HepG2 (cell line): ENCODE measurements around the gene COA5. TPM values are rescaled to one million over a fixed set of nuclear protein-coding genes. Genes with fewer than 3 reads are reported as not detected.

ENCODE experiments used
- ATAC-seq: fragments of 200-7000 bp; cut with Tn5 transposase; 3 replicates; pipeline ENCODE4 v1.9.1; 2020; ENCODE audit warnings: mild to moderate bottlenecking, moderate library complexity
- BruUV-seq: library from RNA; stranded (reverse); fragments of 400-500 nt; replicated peaks from 2 replicates; lab custom pipeline; 2021; lab: Mats Ljungman, UMichigan
- CTCF ChIA-PET: fragments of 300-600 bp; formaldehyde crosslinking; extraction: SDS; loops from one replicate; lab custom pipeline; 2021; ENCODE audit warnings: low total read pairs, inconsistent platforms, low intra/inter-chr PET ratio; lab: Yijun Ruan, JAX
- POLR2A ChIA-PET: fragments of 350-600 bp; sonication (Branson Sonifier 250); formaldehyde crosslinking; loops from one replicate; lab custom pipeline; 2020; ENCODE audit warnings: antibody characterized with exemption, inconsistent platforms; lab: Yijun Ruan, JAX
- DNase-seq: peaks from one replicate; pipeline ENCODE4 v3.0.0-alpha.2; 2015; ENCODE audit warnings: low spot score
- FAIRE-seq: peaks from 3 replicates; lab custom pipeline; 2011; peaks lifted over from hg19 to GRCh38; lab: Jason Lieb, UNC
- H2AFZ ChIP-seq: one replicate; pipeline ENCODE4 v1.6.1; 2011; ENCODE audit warnings: low read length, inconsistent platforms
- H3K27ac ChIP-seq: fragments of 300-600 bp; 3 replicates; pipeline ENCODE4 v1.8.0; 2011; ENCODE audit warnings: mixed run types, mild to moderate bottlenecking, mixed read lengths, low read length, inconsistent platforms; ENCODE audit not compliant: insufficient read depth; ENCODE audit errors: extremely low read length
- H3K27me3 ChIP-seq, 2 experiments: fragments of 200-600 bp in 1 of 2; 2 replicates in 1 of 2; 3 replicates in 1 of 2; pipeline versions ENCODE4 v1.6.0 to v1.8.0; 2011; ENCODE audit warnings: low read length in 2 of 2, mild to moderate bottlenecking in 2 of 2, moderate library complexity in 2 of 2, inconsistent platforms in 1 of 2; ENCODE audit not compliant: insufficient read depth in 2 of 2, control insufficient read depth in 1 of 2
- H3K36me3 ChIP-seq, 2 experiments: fragments of 200-600 bp in 1 of 2; replicated peaks in 1 of 2; 2 replicates in 1 of 2; 3 replicates in 1 of 2; pipeline versions ENCODE4 v1.5.1 to v1.8.0; 2011; ENCODE audit warnings: low read length in 2 of 2, inconsistent platforms in 1 of 2; ENCODE audit not compliant: insufficient read depth in 2 of 2, control insufficient read depth in 1 of 2
- H3K4me1 ChIP-seq: 2 replicates; pipeline ENCODE4 v1.5.1; 2012; ENCODE audit warnings: low read length, inconsistent platforms; ENCODE audit not compliant: insufficient read depth
- H3K4me2 ChIP-seq: 2 replicates; pipeline ENCODE4 v1.6.0; 2011; ENCODE audit warnings: low read depth, low read length, inconsistent platforms
- H3K4me3 ChIP-seq, 3 experiments: fragments of 200-600 bp in 1 of 3; sonication (generic), shearing (Covaris generic) in 1 of 3; replicated peaks in 1 of 3; 2 replicates each; pipeline ENCODE4 v1.5.1; 2011 to 2016; ENCODE audit warnings: low read length in 3 of 3, inconsistent platforms in 2 of 3, low read depth in 2 of 3, mild to moderate bottlenecking in 2 of 3, control low read depth in 1 of 3, mixed read lengths in 1 of 3; ENCODE audit not compliant: insufficient read depth in 1 of 3
- H3K79me2 ChIP-seq: one replicate; pipeline ENCODE4 v1.6.1; 2011; ENCODE audit warnings: low read length, inconsistent platforms; ENCODE audit not compliant: insufficient read depth
- H3K9ac ChIP-seq: 2 replicates; pipeline ENCODE4 v1.6.0; 2011; ENCODE audit warnings: mild to moderate bottlenecking, low read depth, low read length, inconsistent platforms; ENCODE audit not compliant: insufficient read depth
- H3K9me3 ChIP-seq: 2 replicates; pipeline ENCODE4 v1.5.1; 2012; ENCODE audit warnings: mild to moderate bottlenecking, low read length
- H4K20me1 ChIP-seq: 2 replicates; pipeline ENCODE4 v1.6.0; 2011; ENCODE audit warnings: inconsistent platforms, mild to moderate bottlenecking, low read length, moderate library complexity; ENCODE audit not compliant: insufficient read depth
- ATF3 ChIP-seq: sonication (generic); formaldehyde crosslinking; IDR thresholded peaks from 2 replicates; pipeline ENCODE4 v1.4.0; 2020; ENCODE audit warnings: missing genetic modification reagents
- GLI4 ChIP-seq: sonication (generic); formaldehyde crosslinking; IDR thresholded peaks from 2 replicates; pipeline ENCODE4 v1.5.1; 2020; ENCODE audit warnings: missing genetic modification reagents, mild to moderate bottlenecking, moderate library complexity, borderline replicate concordance
- NFE2 ChIP-seq: sonication (generic); formaldehyde crosslinking; IDR thresholded peaks from 2 replicates; pipeline ENCODE4 v1.4.0; 2020; ENCODE audit warnings: missing genetic modification reagents
- PHF5A ChIP-seq: IDR thresholded peaks from one replicate; pipeline ENCODE4 v1.6.1; 2018; ENCODE audit warnings: low read depth, missing genetic modification reagents; ENCODE audit not compliant: unreplicated experiment
- PRDM10 ChIP-seq: sonication (generic); formaldehyde crosslinking; IDR thresholded peaks from 2 replicates; pipeline ENCODE4 v1.4.0; 2020; ENCODE audit warnings: low read depth, missing genetic modification reagents
- REL ChIP-seq: sonication (generic); formaldehyde crosslinking; conservative IDR thresholded peaks from 2 replicates; pipeline ENCODE4 v1.8.0; 2022; ENCODE audit warnings: mild to moderate bottlenecking, missing genetic modification reagents, moderate library complexity
- TMF1 ChIP-seq: sonication (generic); formaldehyde crosslinking; IDR thresholded peaks from 2 replicates; pipeline ENCODE4 v1.8.1; 2022; ENCODE audit warnings: low read depth, missing genetic modification reagents
- WGBS: methylation state at CpG from one replicate; pipeline ENCODE4 v1.1.6; 2017; ENCODE audit warnings: low lambda C conversion rate; 5-methylcytosine and 5-hydroxymethylcytosine counted together
- in situ Hi-C: cut with HindIII; loops from 2 replicates; pipeline ENCODE4 v1.10.0; 2017; ENCODE audit warnings: low pct_unique_long_range_greater_than_20kb; ENCODE audit not compliant: extremely low pct_ligation_motif_present
- intact Hi-C: fragments of 100-400 bp; cut with micrococcal nuclease; formaldehyde crosslinking; loops from one replicate; pipeline ENCODE4 v1.10.0; 2022; ENCODE audit not compliant: unreplicated experiment
- polyA plus RNA-seq, 8 experiments: library from polyadenylated mRNA; depleted of rRNA in 3 of 8; stranded (reverse) in 7 of 8; unstranded in 1 of 8; fragments of >200 nt; fragmentation: Illumina TruSeq in 4 of 8; extraction: Trizol in 4 of 8; gene quantifications; 2 replicates each; pipeline versions ENCODE4 v1.2.1 to v1.2.3, GENCODE V29; 2011 to 2016; ENCODE audit warnings: low read depth in 4 of 8, missing spikeins in 1 of 8, mixed read lengths in 1 of 8; ENCODE audit not compliant: insufficient read depth in 1 of 8
- total RNA-seq, 5 experiments: library from RNA; depleted of rRNA; stranded (reverse); fragments of >200 nt; fragmentation: Illumina TruSeq; extraction: Trizol; gene quantifications; 2 replicates each; pipeline ENCODE4 v1.2.3, GENCODE V29; 2016; ENCODE audit warnings: low read depth in 1 of 5
- TF ChIP-seq, protein P1 (sequence below): IDR thresholded peaks from 2 replicates; pipeline ENCODE4 v1.6.1; 2016; ENCODE audit warnings: control low read depth
- TF ChIP-seq, protein P2 (sequence below): sonication (generic); formaldehyde crosslinking; IDR thresholded peaks from 2 replicates; pipeline ENCODE4 v1.8.1; 2023; ENCODE audit warnings: mild to moderate bottlenecking, missing genetic modification reagents, borderline replicate concordance

The COA5 gene
- total and polyA plus RNA-seq, 2 of the 13 experiments (the other 11 are each of a cell fraction or from before 2014, with no cell fraction given): 43.6 to 64.5 TPM

- TF ChIP-seq TMF1 (CRISPR knock-in tag) (no peak), PRDM10 (no peak), NFE2 (CRISPR knock-in tag) (no peak), GLI4 (CRISPR knock-in tag) (no peak)
Observed at GRCh38 chr2:98572211-98572610, 36.1 kb downstream of the COA5 start (continued).

- ATAC-seq (no peak), FAIRE-seq (no peak), DNase-seq (no peak)
- in situ Hi-C loops: no loop called here
- intact Hi-C loops: no loop called here
- Histone ChIP-seq H3K4me2 (no peak overlapping the region), H2AFZ (no peak overlapping the region), H3K27me3 (no peaks in the 10 kb centered on the region), H3K36me3 (peaks cover 1 to 20% of the 10 kb centered on the region in 2 experiments; a peak in 4 of 5 replicates), H3K79me2 (no peaks in the 10 kb centered on the region), H3K4me3 (no peak overlapping the region), H3K27ac (no peak overlapping the region), H3K4me1 (no peaks in the 10 kb centered on the region), H4K20me1 (no peaks in the 10 kb centered on the region), H3K9me3 (no peaks in the 10 kb centered on the region), H3K9ac (no peak overlapping the region)
- ChIA-PET CTCF (no interaction called here), POLR2A (no interaction called here)
- 98% methylated on average over 9 of the region's 9 CpGs for WGBS
- no TSS peak for BruUV-seq
- TF ChIP-seq PHF5A (CRISPR knock-in tag) (no peak), ATF3 (CRISPR knock-in tag) (no peak), REL (CRISPR knock-in tag) (no peak)
- TF ChIP-seq, protein P1, sequence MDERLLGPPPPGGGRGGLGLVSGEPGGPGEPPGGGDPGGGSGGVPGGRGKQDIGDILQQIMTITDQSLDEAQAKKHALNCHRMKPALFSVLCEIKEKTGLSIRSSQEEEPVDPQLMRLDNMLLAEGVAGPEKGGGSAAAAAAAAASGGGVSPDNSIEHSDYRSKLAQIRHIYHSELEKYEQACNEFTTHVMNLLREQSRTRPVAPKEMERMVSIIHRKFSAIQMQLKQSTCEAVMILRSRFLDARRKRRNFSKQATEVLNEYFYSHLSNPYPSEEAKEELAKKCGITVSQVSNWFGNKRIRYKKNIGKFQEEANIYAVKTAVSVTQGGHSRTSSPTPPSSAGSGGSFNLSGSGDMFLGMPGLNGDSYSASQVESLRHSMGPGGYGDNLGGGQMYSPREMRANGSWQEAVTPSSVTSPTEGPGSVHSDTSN (CRISPR knock-in tag): no peak
- TF ChIP-seq, protein P2, sequence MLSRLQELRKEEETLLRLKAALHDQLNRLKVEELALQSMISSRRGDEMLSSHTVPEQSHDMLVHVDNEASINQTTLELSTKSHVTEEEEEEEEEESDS (CRISPR knock-in tag): no peak
Observed at GRCh38 chr2:98571796-98572195, 36.5 kb downstream of the COA5 start.
